K562 (cell line): ENCODE data around the gene SMAD3. TPM values are rescaled to one million over a fixed set of nuclear protein-coding genes. Genes with fewer than 3 reads are reported as not detected.

Experiments
- COPS2 ChIP-seq: fragments of 450-650 bp; conservative IDR thresholded peaks from 2 replicates; pipeline ENCODE4 v1.6.1; 2016; ENCODE audit warnings: mild to moderate bottlenecking, moderate library complexity
- E2F3 ChIP-seq: fragments of 250-450 bp; sonication (Bioruptor Pico); IDR thresholded peaks from 2 replicates; pipeline ENCODE4 v1.4.0; 2020; ENCODE audit warnings: mild to moderate bottlenecking
- GTF2A2 ChIP-seq: IDR thresholded peaks from 2 replicates; pipeline ENCODE4 v1.6.1; 2016; ENCODE audit warnings: mild to moderate bottlenecking, missing genetic modification characterization, missing compliant biosample characterization
- KLF10 ChIP-seq: fragments of 250-450 bp; sonication (Bioruptor Pico); IDR thresholded peaks from 2 replicates; pipeline ENCODE4 v1.6.1; 2021; ENCODE audit warnings: matching md5 sums
- LARP7 ChIP-seq: fragments of 450-650 bp; IDR thresholded peaks from 2 replicates; pipeline ENCODE4 v1.6.1; 2016
- LEF1 ChIP-seq: fragments of 450-650 bp; IDR thresholded peaks from 2 replicates; pipeline ENCODE4 v1.6.1; 2016; ENCODE audit warnings: mild to moderate bottlenecking
- NRF1 ChIP-seq, 2 experiments: fragments of 450-650 bp; IDR thresholded peaks in 1 of 2; conservative IDR thresholded peaks in 1 of 2; 2 replicates each; pipeline ENCODE4 v1.6.1; 2014; ENCODE audit warnings: mild to moderate bottlenecking in 2 of 2
- PHB ChIP-seq: fragments of 250-450 bp; sonication (Bioruptor Pico); IDR thresholded peaks from 2 replicates; pipeline ENCODE4 v1.5.0; 2021
- PHF8 ChIP-seq: fragments of 200-600 bp; sonication (generic); IDR thresholded peaks from 2 replicates; pipeline ENCODE4 v1.6.1; 2012; ENCODE audit warnings: mixed run types, mild to moderate bottlenecking, inconsistent platforms, low read length, moderate library complexity, borderline replicate concordance
- POLR3G ChIP-seq: IDR thresholded peaks from 2 replicates; pipeline ENCODE4 v1.6.1; 2011; ENCODE audit not compliant: insufficient read length, insufficient replicate concordance; ENCODE audit errors: extremely low read depth
- SMAD1 ChIP-seq: fragments of 150-350 bp; IDR thresholded peaks from 2 replicates; pipeline ENCODE4 v1.6.1; 2014; ENCODE audit warnings: low read length, low read depth; ENCODE audit not compliant: partially characterized antibody
- SMARCC2 ChIP-seq: fragments of 450-650 bp; IDR thresholded peaks from 2 replicates; pipeline ENCODE4 v1.6.1; 2017; ENCODE audit warnings: antibody characterized with exemption, moderate library complexity, mild to moderate bottlenecking, low read depth
- XRCC3 ChIP-seq: fragments of 450-650 bp; IDR thresholded peaks from 2 replicates; pipeline ENCODE4 v1.6.1; 2017; ENCODE audit warnings: mild to moderate bottlenecking, moderate library complexity
- ZFP30 ChIP-seq: fragments of 250-450 bp; sonication (Bioruptor Pico); IDR thresholded peaks from 2 replicates; pipeline ENCODE4 v1.8.0; 2022; ENCODE audit warnings: moderate library complexity, mild to moderate bottlenecking, inconsistent platforms, borderline replicate concordance
- ZKSCAN3 ChIP-seq: fragments of 250-450 bp; sonication (Bioruptor Pico); IDR thresholded peaks from 2 replicates; pipeline ENCODE4 v1.4.0; 2020
- ZNF175 ChIP-seq: fragments of 200-800 bp; sonication (Bioruptor generic); IDR thresholded peaks from 2 replicates; pipeline ENCODE4 v1.6.1; 2016; ENCODE audit warnings: low read depth, mild to moderate bottlenecking, missing genetic modification characterization, missing compliant biosample characterization
- ZNF75A ChIP-seq: fragments of 450-650 bp; formaldehyde crosslinking; IDR thresholded peaks from 2 replicates; pipeline ENCODE4 v1.4.0; 2020; ENCODE audit warnings: mild to moderate bottlenecking
- polyA plus RNA-seq, 8 experiments: library from polyadenylated mRNA; depleted of rRNA in 4 of 8; stranded (reverse) in 5 of 8; unstranded in 3 of 8; fragments of >200 nt; fragmentation: Nextera tagmentation in 2 of 8; fragmentation: Illumina TruSeq in 1 of 8; extraction: Ambion mirVana in 2 of 8; extraction: Trizol in 1 of 8; gene quantifications; 2 replicates each; pipeline versions ENCODE4 v1.2.1 to v1.2.3, GENCODE V29; 2011 to 2014; ENCODE audit warnings: inconsistent platforms in 1 of 8, missing spikeins in 1 of 8
- total RNA-seq, 7 experiments: library from RNA; depleted of rRNA in 6 of 7; stranded (reverse); fragments of >200 nt in 6 of 7; fragmentation: Illumina TruSeq in 2 of 7; extraction: Trizol in 2 of 7; gene quantifications; 2 replicates each; pipeline versions ENCODE4 v1.2.1 to v1.2.3, GENCODE V29; 2011 to 2021; ENCODE audit warnings: low replicate concordance in 1 of 7
- TF ChIP-seq, protein P1 (sequence below): sonication (generic); formaldehyde crosslinking; IDR thresholded peaks from 2 replicates; pipeline ENCODE4 v1.8.0; 2022; ENCODE audit warnings: mild to moderate bottlenecking, missing genetic modification reagents
- TF ChIP-seq, protein P2 (sequence below): fragments of 250-450 bp; sonication (Bioruptor Pico); IDR thresholded peaks from 2 replicates; pipeline ENCODE4 v1.8.0; 2022; ENCODE audit warnings: moderate library complexity, mild to moderate bottlenecking, inconsistent platforms
- TF ChIP-seq, protein P3 (sequence below): fragments of 250-450 bp; sonication (Bioruptor Pico); IDR thresholded peaks from 2 replicates; pipeline ENCODE4 v1.4.0; 2020; ENCODE audit warnings: mild to moderate bottlenecking, moderate library complexity, borderline replicate concordance
- TF ChIP-seq, protein P4 (sequence below): fragments of 450-650 bp; formaldehyde crosslinking; IDR thresholded peaks from 2 replicates; pipeline ENCODE4 v1.4.0; 2022; ENCODE audit warnings: missing genetic modification characterization
- TF ChIP-seq, protein P5 (sequence below): sonication (generic); formaldehyde crosslinking; IDR thresholded peaks from 2 replicates; pipeline ENCODE4 v1.8.0; 2022; ENCODE audit warnings: missing genetic modification reagents, mild to moderate bottlenecking, moderate library complexity, borderline replicate concordance

Gene SMAD3
- total and polyA plus RNA-seq, 9 of the 15 experiments (the other 6 are each of a cell fraction or from before 2014, with no cell fraction given), result 4.3 to 39.2 (median 11.1) TPM

DNA sequence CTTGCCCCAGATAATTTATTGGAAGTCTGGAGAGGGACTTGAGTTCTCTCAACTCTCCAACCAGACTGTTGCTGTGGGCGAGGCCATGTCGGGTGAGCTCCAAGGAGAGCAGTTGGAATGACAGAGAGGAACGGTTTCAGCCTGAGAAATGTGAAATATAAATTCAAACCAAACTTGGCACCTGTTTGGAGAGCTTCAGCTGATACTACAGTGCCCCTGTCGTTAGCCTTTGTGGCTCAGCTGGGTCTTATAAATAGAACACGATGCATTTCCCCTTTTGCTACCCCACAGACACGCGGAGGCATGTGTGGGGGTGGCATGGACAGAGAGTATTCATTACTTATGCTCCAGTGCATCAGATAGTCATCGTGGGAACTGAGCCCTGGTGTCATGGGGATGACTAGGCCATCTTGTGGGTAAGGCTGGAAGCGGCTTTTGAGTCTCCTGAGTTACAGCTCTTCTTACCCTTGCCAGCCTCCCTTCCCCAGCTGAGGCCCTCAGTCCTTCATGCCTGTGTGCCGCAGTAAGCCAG is 15.6 kb downstream of the SMAD3 start (continued):
- TF ChIP-seq ZKSCAN3 (CRISPR knock-in tag) (no peak), GTF2A2 (tag) (no peak), ZFP30 (CRISPR knock-in tag) (no peak), SMARCC2 (no peak), KLF10 (no peak), PHF8 (no peak), LEF1 (no peak), XRCC3 (no peak), COPS2 (no peak), POLR3G (no peak), PHB (no peak), SMAD1 (no peak), NRF1 (conservative IDR thresholded peaks at IDR 0.05 in 1 of 2, IDR thresholded peaks at IDR 0.05 in 1 of 2) (peak; percentile 19 to 31; a peak in 1 of 4 replicates), ZNF75A (CRISPR knock-in tag) (no peak), LARP7 (no peak), ZNF175 (CRISPR knock-in tag) (peak; percentile 56; the same call in 1 of the 2 replicates), E2F3 (CRISPR knock-in tag) (no peak)
- TF ChIP-seq, protein P1, sequence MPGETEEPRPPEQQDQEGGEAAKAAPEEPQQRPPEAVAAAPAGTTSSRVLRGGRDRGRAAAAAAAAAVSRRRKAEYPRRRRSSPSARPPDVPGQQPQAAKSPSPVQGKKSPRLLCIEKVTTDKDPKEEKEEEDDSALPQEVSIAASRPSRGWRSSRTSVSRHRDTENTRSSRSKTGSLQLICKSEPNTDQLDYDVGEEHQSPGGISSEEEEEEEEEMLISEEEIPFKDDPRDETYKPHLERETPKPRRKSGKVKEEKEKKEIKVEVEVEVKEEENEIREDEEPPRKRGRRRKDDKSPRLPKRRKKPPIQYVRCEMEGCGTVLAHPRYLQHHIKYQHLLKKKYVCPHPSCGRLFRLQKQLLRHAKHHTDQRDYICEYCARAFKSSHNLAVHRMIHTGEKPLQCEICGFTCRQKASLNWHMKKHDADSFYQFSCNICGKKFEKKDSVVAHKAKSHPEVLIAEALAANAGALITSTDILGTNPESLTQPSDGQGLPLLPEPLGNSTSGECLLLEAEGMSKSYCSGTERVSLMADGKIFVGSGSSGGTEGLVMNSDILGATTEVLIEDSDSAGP (CRISPR knock-in tag), result no peak
- TF ChIP-seq, protein P2, sequence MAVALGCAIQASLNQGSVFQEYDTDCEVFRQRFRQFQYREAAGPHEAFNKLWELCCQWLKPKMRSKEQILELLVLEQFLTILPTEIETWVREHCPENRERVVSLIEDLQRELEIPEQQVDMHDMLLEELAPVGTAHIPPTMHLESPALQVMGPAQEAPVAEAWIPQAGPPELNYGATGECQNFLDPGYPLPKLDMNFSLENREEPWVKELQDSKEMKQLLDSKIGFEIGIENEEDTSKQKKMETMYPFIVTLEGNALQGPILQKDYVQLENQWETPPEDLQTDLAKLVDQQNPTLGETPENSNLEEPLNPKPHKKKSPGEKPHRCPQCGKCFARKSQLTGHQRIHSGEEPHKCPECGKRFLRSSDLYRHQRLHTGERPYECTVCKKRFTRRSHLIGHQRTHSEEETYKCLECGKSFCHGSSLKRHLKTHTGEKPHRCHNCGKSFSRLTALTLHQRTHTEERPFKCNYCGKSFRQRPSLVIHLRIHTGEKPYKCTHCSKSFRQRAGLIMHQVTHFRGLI (CRISPR knock-in tag), result no peak
- TF ChIP-seq, protein P3, sequence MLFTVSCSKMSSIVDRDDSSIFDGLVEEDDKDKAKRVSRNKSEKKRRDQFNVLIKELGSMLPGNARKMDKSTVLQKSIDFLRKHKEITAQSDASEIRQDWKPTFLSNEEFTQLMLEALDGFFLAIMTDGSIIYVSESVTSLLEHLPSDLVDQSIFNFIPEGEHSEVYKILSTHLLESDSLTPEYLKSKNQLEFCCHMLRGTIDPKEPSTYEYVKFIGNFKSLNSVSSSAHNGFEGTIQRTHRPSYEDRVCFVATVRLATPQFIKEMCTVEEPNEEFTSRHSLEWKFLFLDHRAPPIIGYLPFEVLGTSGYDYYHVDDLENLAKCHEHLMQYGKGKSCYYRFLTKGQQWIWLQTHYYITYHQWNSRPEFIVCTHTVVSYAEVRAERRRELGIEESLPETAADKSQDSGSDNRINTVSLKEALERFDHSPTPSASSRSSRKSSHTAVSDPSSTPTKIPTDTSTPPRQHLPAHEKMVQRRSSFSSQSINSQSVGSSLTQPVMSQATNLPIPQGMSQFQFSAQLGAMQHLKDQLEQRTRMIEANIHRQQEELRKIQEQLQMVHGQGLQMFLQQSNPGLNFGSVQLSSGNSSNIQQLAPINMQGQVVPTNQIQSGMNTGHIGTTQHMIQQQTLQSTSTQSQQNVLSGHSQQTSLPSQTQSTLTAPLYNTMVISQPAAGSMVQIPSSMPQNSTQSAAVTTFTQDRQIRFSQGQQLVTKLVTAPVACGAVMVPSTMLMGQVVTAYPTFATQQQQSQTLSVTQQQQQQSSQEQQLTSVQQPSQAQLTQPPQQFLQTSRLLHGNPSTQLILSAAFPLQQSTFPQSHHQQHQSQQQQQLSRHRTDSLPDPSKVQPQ (CRISPR knock-in tag), result no peak
- TF ChIP-seq, protein P4, sequence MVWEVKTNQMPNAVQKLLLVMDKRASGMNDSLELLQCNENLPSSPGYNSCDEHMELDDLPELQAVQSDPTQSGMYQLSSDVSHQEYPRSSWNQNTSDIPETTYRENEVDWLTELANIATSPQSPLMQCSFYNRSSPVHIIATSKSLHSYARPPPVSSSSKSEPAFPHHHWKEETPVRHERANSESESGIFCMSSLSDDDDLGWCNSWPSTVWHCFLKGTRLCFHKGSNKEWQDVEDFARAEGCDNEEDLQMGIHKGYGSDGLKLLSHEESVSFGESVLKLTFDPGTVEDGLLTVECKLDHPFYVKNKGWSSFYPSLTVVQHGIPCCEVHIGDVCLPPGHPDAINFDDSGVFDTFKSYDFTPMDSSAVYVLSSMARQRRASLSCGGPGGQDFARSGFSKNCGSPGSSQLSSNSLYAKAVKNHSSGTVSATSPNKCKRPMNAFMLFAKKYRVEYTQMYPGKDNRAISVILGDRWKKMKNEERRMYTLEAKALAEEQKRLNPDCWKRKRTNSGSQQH (CRISPR knock-in tag), result no peak
- TF ChIP-seq, protein P5, sequence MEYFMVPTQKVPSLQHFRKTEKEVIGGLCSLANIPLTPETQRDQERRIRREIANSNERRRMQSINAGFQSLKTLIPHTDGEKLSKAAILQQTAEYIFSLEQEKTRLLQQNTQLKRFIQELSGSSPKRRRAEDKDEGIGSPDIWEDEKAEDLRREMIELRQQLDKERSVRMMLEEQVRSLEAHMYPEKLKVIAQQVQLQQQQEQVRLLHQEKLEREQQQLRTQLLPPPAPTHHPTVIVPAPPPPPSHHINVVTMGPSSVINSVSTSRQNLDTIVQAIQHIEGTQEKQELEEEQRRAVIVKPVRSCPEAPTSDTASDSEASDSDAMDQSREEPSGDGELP, result peak; percentile 89
